Nephron (organoid): ENCODE data around the gene CRIP2.
A peak's percentile ranks its signal among the peaks of the same experiment; 100 is the strongest.

Source experiments
- H3K27ac Mint-ChIP-seq, 3 experiments: 2 replicates each; pipeline ENCODE4 v1.8.0; 2020; ENCODE audit warnings: mixed read lengths in 3 of 3, mild to moderate bottlenecking in 2 of 3, moderate library complexity in 1 of 3
- H3K27me3 Mint-ChIP-seq: 2 replicates; pipeline ENCODE4 v1.8.0; 2021; ENCODE audit warnings: low read depth, mild to moderate bottlenecking, moderate library complexity, mixed read lengths
- H3K36me3 Mint-ChIP-seq: 2 replicates; pipeline ENCODE4 v1.8.0; 2020; ENCODE audit warnings: low read depth, mixed read lengths
- H3K4me1 Mint-ChIP-seq: 2 replicates; pipeline ENCODE4 v1.8.0; 2020; ENCODE audit warnings: mixed read lengths
- H3K4me3 Mint-ChIP-seq, 3 experiments: 2 replicates each; pipeline ENCODE4 v1.8.0; 2020; ENCODE audit warnings: mild to moderate bottlenecking in 3 of 3, mixed read lengths in 3 of 3, moderate library complexity in 2 of 3
- H3K9me3 Mint-ChIP-seq: 2 replicates; pipeline ENCODE4 v1.8.0; 2020; ENCODE audit warnings: mixed read lengths
- CTCF ChIP-seq, 3 experiments: fragments of 200-600 bp; sonication (generic); IDR thresholded peaks; one replicate each; pipeline ENCODE4 v1.5.0; 2021; ENCODE audit warnings: antibody characterized with exemption in 3 of 3; ENCODE audit not compliant: unreplicated experiment in 3 of 3

The CRIP2 gene

GRCh38 chr14:105471297-105471821 is 3.3 kb upstream of the CRIP2 start:
- H3K9me3 Mint-ChIP-seq = no peaks in the 10 kb centered on the region
- H3K4me1 Mint-ChIP-seq = no peaks in the 10 kb centered on the region
- H3K36me3 Mint-ChIP-seq = no peaks in the 10 kb centered on the region
- H3K27me3 Mint-ChIP-seq = no peaks in the 10 kb centered on the region
- H3K27ac Mint-ChIP-seq = no peak overlapping the region
- H3K4me3 Mint-ChIP-seq = no peak overlapping the region
- TF ChIP-seq CTCF (IDR thresholded peaks at IDR 0.05; ENCODE audit: unreplicated experiment in 3 of 3) = peak; percentile 22 to 33 (median 32)

DNA sequence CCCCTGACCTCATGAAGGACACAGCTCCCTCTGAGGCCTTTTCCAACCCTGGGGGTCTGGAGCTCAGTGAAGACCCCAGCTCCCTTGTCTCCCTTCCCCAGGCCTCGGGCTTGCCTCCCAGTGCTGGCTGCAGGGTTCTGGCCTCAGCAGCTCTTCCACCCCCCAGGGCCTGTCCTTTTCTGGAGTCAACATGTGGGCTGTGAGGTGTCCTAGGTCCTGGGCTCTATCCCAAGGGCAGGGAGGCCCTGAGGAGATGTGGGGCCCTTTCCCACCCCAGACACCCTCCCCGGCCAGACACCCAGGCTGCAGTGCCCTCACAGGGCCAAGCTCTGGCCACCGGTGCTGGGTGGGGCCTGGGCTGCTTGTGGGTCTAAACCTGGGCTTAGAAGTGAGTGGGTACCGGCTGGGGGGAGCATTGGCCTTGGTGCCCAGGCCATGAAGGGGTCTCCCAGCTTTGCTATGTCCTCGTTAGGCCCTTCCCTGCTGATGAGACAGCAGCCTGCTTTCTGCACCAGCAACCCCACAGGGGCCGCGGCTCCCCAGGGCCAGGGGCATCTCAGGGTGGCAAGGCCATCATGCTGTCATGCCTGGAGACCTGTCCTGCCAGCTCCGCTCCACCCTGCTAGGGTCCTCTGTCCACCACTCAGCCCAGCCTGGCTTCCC is 2.7 kb upstream of the CRIP2 start:
- Mint-ChIP-seq H3K4me1 (no peaks in the 10 kb centered on the region), H3K4me3 (peak overlapping the region in 1 of 3 experiments; percentile 19), H3K27ac (no peak overlapping the region), H3K9me3 (no peaks in the 10 kb centered on the region), H3K36me3 (no peaks in the 10 kb centered on the region), H3K27me3 (peaks cover 3% of the 10 kb centered on the region)
- no peak for TF ChIP-seq CTCF (IDR thresholded peaks at IDR 0.05; ENCODE audit: unreplicated experiment in 3 of 3)

DNA sequence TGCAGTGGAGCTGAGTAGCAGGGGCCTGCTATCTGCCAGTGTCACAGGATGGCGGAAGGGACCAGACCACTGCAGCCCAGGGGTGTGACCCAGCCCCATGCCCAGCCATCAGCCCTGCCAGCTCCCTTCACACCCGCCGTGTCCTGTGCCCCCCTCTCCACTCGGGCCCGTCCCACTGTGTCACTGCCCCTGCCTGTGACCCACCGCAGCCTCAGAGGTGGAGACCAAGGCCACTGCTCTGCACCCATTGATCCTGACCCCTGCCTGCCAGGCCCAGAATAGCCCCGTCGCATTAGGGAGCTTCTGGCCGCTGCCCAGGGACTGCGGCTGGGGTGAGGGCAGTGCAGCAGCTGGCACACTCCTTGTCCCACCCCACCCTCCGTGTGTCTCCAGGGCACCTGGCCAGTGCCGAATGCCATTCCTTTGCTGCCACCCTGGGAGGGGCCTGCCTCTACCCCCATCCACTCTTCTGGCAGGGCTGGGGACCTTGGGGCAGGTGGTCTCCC is 2.1 kb upstream of the CRIP2 start:
- peaks cover 5% of the 10 kb centered on the region for H3K4me1 Mint-ChIP-seq
- TF ChIP-seq CTCF (IDR thresholded peaks at IDR 0.05; ENCODE audit: unreplicated experiment in 3 of 3) = no peak
- H3K4me3 Mint-ChIP-seq = peak overlapping the region in 1 of 3 experiments; percentile 19
- peaks cover 8% of the 10 kb centered on the region for H3K27me3 Mint-ChIP-seq
- no peaks in the 10 kb centered on the region for H3K9me3 Mint-ChIP-seq
- no peaks in the 10 kb centered on the region for H3K36me3 Mint-ChIP-seq
- H3K27ac Mint-ChIP-seq = no peak overlapping the region

- Mint-ChIP-seq H3K4me3 (peak overlapping the region; percentile 50 to 68 (median 59)), H3K4me1 (peaks cover 5% of the 10 kb centered on the region), H3K36me3 (no peaks in the 10 kb centered on the region), H3K27me3 (peaks cover 11% of the 10 kb centered on the region), H3K27ac (peak overlapping the region in 1 of 3 experiments; percentile 29), H3K9me3 (no peaks in the 10 kb centered on the region)
- no peak for TF ChIP-seq CTCF (IDR thresholded peaks at IDR 0.05; ENCODE audit: unreplicated experiment in 3 of 3)
These were observed 1.5 kb upstream of the CRIP2 start for GRCh38 chr14:105473033-105473676.

DNA sequence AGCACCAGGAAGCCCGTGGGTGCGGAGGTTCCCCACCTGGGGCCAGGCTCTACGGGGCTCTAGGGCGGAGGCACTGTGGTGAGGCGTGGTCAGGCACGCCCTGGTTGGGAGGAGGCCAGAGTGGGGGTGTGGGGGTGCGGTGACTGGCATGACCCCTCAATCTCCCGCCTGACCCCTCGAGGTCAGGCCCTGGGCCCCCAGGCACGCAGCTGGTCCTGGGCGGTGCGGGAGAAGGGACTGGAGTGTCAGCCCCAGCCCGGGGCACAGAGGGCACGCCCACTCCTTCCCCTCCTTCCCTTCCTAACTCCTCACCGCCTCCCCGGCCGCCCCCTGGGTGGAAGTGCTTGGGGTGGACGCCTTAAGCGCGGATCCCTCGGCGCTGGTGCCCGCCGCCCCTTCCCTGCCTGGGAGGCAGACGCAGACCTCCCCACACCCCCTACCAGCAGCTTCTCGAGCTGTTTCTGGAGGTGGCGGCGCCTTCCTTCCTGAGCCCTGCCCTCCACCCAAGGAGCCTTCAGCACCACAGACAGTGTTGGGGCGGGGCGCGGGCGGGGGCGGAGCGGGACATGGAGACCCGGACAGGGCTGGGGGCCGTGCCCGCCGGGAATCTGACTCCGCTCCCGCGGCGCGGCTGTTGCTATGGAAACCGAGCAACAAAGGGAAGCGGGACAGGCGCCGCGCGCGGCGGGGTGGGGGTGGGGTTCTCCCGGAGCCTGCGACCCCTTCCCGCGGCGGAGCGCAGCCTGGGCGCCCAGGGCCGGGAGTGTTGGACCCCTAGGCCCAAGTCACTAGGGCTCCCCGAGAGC is 741 bp upstream of the CRIP2 start:
- TF ChIP-seq CTCF (IDR thresholded peaks at IDR 0.05; ENCODE audit: unreplicated experiment in 3 of 3) = no peak
- Mint-ChIP-seq H3K4me3 (peak overlapping the region; percentile 67 to 70 (median 68)), H3K36me3 (no peaks in the 10 kb centered on the region), H3K27me3 (peaks cover 11% of the 10 kb centered on the region), H3K4me1 (peaks cover 5% of the 10 kb centered on the region), H3K27ac (peak overlapping the region in 1 of 3 experiments; percentile 61), H3K9me3 (no peaks in the 10 kb centered on the region)
